ENCODE data around the gene EFNA5.

DNA sequence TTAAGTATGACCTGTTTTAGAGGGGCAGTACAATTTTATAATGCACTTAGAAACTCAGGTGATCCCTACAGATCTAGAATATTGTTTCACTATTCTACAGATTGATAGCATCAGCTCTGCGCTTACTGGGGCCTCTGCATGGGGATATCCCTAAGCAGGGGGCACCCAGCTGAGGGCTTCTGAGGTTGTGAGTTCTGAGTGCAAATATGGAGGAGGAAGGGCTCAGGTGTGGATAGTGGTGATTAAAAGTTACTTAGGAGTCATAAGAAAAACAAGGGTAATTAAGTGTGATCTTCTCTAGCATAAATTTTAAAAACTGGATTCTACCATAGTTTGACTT is 274.4 kb downstream of the EFNA5 start:
- TF ChIP-seq CTCF (IDR thresholded peaks at IDR 0.05; ENCODE audit: poor library complexity) (no peak), EZH2 (IDR thresholded peaks at IDR 0.05; ENCODE audit: borderline replicate concordance) (no peak)
